Progenitor cell of endocrine pancreas (in vitro differentiated cells): Measurements from ENCODE around the gene MPDU1. TPM values are rescaled to one million over a fixed set of nuclear protein-coding genes. Genes with fewer than 3 reads are reported as not detected.

ENCODE experiments used
- DNase-seq: peaks from one replicate; pipeline ENCODE4 v3.0.0; 2021; ENCODE audit warnings: low spot score; ENCODE audit not compliant: unreplicated experiment
- H3K27ac Mint-ChIP-seq: 2 replicates; pipeline ENCODE4 v1.8.0; 2021; ENCODE audit warnings: mild to moderate bottlenecking, moderate library complexity, mixed read lengths
- H3K27me3 Mint-ChIP-seq: 2 replicates; pipeline ENCODE4 v1.8.0; 2021; ENCODE audit warnings: mixed read lengths
- H3K36me3 Mint-ChIP-seq: 2 replicates; pipeline ENCODE4 v1.8.0; 2022; ENCODE audit warnings: mixed read lengths; ENCODE audit not compliant: insufficient read depth
- H3K4me1 Mint-ChIP-seq: 2 replicates; pipeline ENCODE4 v1.8.0; 2021; ENCODE audit warnings: low read depth, mixed read lengths
- H3K4me3 Mint-ChIP-seq: 2 replicates; pipeline ENCODE4 v1.8.0; 2021; ENCODE audit warnings: low read depth, mild to moderate bottlenecking, moderate library complexity, mixed read lengths
- H3K9me3 Mint-ChIP-seq: 2 replicates; pipeline ENCODE4 v1.8.0; 2021; ENCODE audit warnings: low read depth, mixed read lengths
- total RNA-seq: library from RNA; stranded (reverse); gene quantifications from 2 replicates; pipeline ENCODE4 v1.2.1, GENCODE V29; 2021
- TF ChIP-seq, protein P1 (sequence below): fragments of 200-600 bp; sonication (generic); IDR thresholded peaks from one replicate; pipeline ENCODE4 v1.5.0; 2021; ENCODE audit warnings: antibody characterized with exemption, mild to moderate bottlenecking; ENCODE audit not compliant: unreplicated experiment

Gene MPDU1
- total RNA-seq, 1 donor from 2014 or later, result 71.9 TPM

DNA sequence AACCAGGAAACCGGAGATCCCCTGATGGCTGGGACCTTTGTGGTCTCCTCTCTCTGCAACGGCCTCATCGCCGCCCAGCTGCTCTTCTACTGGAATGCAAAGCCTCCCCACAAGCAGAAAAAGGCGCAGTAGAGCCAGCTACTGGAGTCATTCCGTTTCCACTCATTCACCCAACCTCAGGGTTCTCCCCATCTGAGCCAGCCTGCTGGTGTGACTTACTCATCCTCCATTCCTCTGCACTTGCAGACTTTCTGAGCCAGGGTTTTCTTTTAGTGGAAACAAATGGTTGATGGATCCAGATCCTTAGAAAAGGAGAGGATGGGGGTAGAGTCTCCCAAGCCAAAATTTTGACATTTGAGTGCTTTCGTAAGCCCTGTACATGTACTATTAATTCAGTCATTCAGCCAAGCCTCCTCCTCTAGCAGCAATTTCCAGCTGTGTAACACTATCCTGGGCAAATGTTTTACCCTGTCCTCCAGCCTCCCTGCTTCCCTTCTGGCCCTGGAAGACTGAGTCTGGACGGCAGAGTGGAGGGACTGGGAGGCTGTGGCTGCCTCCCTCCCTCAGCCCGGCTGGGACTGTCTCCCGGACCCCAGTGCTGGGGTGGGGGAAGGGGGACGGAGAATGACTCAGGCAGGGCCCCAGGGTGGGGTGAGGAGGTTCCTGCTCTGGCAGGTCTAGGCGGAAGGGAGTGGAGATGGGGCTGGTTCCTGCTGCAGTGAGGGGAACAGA lies 3.9 kb downstream of the MPDU1 start:
- TF ChIP-seq, protein P1, sequence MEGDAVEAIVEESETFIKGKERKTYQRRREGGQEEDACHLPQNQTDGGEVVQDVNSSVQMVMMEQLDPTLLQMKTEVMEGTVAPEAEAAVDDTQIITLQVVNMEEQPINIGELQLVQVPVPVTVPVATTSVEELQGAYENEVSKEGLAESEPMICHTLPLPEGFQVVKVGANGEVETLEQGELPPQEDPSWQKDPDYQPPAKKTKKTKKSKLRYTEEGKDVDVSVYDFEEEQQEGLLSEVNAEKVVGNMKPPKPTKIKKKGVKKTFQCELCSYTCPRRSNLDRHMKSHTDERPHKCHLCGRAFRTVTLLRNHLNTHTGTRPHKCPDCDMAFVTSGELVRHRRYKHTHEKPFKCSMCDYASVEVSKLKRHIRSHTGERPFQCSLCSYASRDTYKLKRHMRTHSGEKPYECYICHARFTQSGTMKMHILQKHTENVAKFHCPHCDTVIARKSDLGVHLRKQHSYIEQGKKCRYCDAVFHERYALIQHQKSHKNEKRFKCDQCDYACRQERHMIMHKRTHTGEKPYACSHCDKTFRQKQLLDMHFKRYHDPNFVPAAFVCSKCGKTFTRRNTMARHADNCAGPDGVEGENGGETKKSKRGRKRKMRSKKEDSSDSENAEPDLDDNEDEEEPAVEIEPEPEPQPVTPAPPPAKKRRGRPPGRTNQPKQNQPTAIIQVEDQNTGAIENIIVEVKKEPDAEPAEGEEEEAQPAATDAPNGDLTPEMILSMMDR, result no peak
- Mint-ChIP-seq H3K4me1 (peaks cover 13% of the 10 kb centered on the region), H3K4me3 (no peak overlapping the region), H3K27me3 (no peaks in the 10 kb centered on the region), H3K36me3 (peaks cover 23% of the 10 kb centered on the region), H3K9me3 (no peaks in the 10 kb centered on the region), H3K27ac (no peak overlapping the region)
- DNase-seq, result no peak

DNA sequence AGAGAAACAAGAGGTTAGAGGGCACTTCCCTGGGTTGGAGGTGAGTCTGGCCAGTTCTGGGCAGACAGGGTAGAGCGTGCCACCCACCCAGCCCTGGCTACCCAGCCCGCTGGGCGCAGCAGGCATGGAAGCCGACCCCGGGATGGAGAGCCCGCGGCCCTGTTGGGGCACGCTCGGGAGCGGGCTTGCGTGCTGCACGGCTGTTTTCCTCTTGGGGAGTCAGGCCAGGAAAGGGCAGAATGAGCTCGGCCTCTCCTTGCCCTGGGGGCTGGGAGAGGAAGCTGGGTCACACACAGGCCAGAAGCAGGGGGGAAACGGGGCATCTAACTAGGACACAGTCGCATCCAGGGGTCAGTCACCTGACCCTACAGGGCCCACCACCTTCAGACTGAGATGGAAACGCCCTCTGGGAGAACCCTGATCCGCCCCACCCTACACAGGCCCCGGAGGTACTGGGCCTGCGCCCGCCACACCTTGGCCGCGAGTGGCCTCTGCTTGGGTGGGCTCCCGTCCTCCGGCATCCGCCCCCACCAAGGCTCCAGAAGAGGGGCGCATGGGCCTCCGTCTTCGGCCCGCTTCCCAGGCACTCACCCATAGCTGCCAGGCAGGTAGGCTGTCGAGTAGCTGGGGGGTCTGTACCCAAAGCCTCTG lies 5.0 kb downstream of the MPDU1 start:
- DNase-seq, result no peak

DNA sequence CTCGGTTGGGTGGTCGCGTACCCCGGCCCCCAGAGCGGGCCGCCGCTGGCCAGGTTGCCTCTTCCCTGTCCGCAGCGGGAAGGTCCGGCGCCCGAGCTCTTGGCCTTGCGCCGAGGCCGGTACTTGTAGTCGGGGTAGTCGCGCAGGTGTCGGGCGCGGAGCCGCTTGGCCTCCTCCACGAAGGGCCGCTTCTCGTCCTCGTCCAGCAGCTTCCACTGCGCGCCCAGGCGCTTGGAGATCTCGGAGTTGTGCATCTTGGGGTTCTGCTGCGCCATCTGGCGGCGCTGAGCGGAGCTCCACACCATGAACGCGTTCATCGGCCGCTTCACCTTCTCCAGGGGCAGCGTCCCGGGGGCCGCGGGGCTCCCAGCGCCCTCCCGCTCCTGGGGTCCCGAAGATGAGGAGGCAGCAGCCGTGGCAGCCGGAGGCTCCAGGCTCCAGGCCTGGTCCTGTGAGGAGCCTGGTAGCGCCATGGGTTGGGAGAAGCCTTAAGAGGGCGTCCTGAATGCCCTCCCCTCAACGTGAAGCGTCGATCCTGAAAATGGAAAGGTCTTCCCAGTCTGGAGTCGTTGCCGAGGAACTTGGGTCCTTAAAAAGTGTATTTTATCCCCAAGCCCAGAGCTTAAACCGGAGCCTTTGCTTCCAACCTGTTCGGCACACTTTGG lies 5.7 kb downstream of the MPDU1 start:
- no peaks in the 10 kb centered on the region for H3K27me3 Mint-ChIP-seq
- no peaks in the 10 kb centered on the region for H3K9me3 Mint-ChIP-seq
- TF ChIP-seq, protein P1, result peak; percentile 88
- no peak overlapping the region for H3K4me3 Mint-ChIP-seq
- peak; percentile 58 for DNase-seq
- H3K36me3 Mint-ChIP-seq, result peaks cover 33% of the 10 kb centered on the region
- H3K4me1 Mint-ChIP-seq, result peaks cover 6% of the 10 kb centered on the region
- H3K27ac Mint-ChIP-seq, result no peak overlapping the region

More for the DNA sequence above, 5.0 kb downstream of the MPDU1 start:
- no peak overlapping the region for H3K4me3 Mint-ChIP-seq
- TF ChIP-seq, protein P1, result no peak
- H3K4me1 Mint-ChIP-seq, result peaks cover 8% of the 10 kb centered on the region
- no peaks in the 10 kb centered on the region for H3K27me3 Mint-ChIP-seq
- H3K36me3 Mint-ChIP-seq, result peaks cover 30% of the 10 kb centered on the region
- H3K27ac Mint-ChIP-seq, result no peak overlapping the region
- H3K9me3 Mint-ChIP-seq, result no peaks in the 10 kb centered on the region

DNA sequence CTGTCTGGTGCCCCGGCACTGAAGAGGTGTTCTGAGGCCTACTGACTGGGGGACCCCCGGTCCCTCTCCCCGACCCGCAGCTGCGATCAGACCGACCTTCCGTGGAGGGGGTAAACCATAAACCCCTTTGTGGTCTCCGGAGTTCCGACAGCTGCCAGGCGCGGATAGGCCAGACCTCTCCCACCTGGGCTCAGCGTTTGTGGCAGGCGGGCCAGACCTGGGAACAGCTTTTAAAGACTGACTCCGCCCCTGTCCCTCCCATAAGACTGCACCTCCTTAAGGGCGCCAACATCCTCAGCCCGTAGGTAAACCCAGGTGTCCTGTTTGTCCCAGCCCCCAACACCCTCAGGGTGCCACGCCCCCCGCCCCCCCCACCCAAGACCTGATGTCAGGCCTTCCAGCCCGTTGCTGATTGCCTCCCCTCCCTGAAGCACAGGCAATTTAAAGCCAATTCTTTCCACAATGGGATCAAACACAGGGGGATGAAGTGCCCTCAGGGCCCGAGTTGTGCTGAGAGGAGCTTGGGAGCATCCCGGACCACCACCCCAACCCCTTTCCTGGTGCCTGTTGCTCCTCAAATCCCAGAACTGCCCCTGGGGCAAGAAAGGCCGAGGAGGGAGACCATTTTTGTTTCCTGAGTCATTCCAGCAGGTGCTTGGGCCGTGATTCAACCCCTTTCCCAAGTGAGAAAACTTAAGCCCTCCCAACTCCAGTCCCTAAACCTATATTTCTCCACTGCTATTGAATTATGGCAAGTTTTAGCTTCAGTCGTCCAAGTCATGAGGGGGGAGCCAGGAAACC lies 6.4 kb downstream of the MPDU1 start, which contains the start of gene SOX15:
SOX15 (minus strand) TSS at position 204 of the 801 bp plus-strand sequence. CDS start 418 bp downstream, outside the sequence.
- no peak for DNase-seq
- Mint-ChIP-seq H3K27me3 (no peaks in the 10 kb centered on the region), H3K4me1 (peaks cover 3% of the 10 kb centered on the region), H3K4me3 (no peak within 1 kb of the TSS), H3K27ac (peak within 1 kb of the TSS; percentile 76), H3K9me3 (no peaks in the 10 kb centered on the region), H3K36me3 (peaks cover 35% of the 10 kb centered on the region)
- TF ChIP-seq, protein P1, result no peak
